Endothelial cell of umbilical vein (primary cell): ENCODE data around the gene KRT77. TPM values are rescaled to one million over a fixed set of nuclear protein-coding genes. Genes with fewer than 3 reads are reported as not detected.

Experiments used
- BruUV-seq: library from RNA; stranded (reverse); fragments of 400-500 nt; replicated peaks from 2 replicates; lab custom pipeline; 2021; lab: Mats Ljungman, UMichigan
- CTCF ChIA-PET: fragments of 300-600, 350-600 bp; sonication (Branson Sonifier 250); formaldehyde crosslinking; loops from one replicate; lab custom pipeline; 2021; ENCODE audit warnings: antibody characterized with exemption, inconsistent platforms; lab: Charles Lee
- POLR2A ChIA-PET: fragments of 300-600, 350-600 bp; sonication (Branson Sonifier 250); formaldehyde crosslinking; loops from one replicate; lab custom pipeline; 2021; ENCODE audit warnings: antibody characterized with exemption, inconsistent platforms; lab: Charles Lee
- DNase-seq: peaks from one replicate; pipeline ENCODE4 v3.0.0-alpha.2; 2011; ENCODE audit warnings: low read depth, low spot score
- FAIRE-seq: peaks from 2 replicates; lab custom pipeline; 2011; peaks lifted over from hg19 to GRCh38; lab: Jason Lieb, UNC
- H2AFZ ChIP-seq: 2 replicates; pipeline ENCODE4 v1.6.0; 2012; ENCODE audit warnings: low read depth, low read length, control low read depth, inconsistent platforms
- H3K27ac ChIP-seq: 2 replicates; pipeline ENCODE4 v1.5.1; 2011; ENCODE audit warnings: low read depth, mild to moderate bottlenecking, control low read depth, low read length, moderate library complexity; ENCODE audit not compliant: insufficient read depth
- H3K27me3 ChIP-seq, 2 experiments: 2 replicates each; pipeline versions ENCODE4 v1.6.0 to v1.6.1; 2011; ENCODE audit warnings: low read length in 2 of 2, mixed read lengths in 1 of 2; ENCODE audit not compliant: control insufficient read depth in 2 of 2, insufficient read depth in 2 of 2
- H3K36me3 ChIP-seq, 2 experiments: 2 replicates in 1 of 2; 3 replicates in 1 of 2; pipeline ENCODE4 v1.5.1; 2011; ENCODE audit warnings: low read length in 2 of 2, mild to moderate bottlenecking in 1 of 2, moderate library complexity in 1 of 2; ENCODE audit not compliant: control insufficient read depth in 2 of 2, insufficient read depth in 2 of 2; ENCODE audit errors: extremely low read depth in 1 of 2
- H3K4me1 ChIP-seq: 3 replicates; pipeline ENCODE4 v1.5.1; 2011; ENCODE audit warnings: mild to moderate bottlenecking, low read length; ENCODE audit not compliant: control insufficient read depth, insufficient read depth; ENCODE audit errors: extremely low read depth
- H3K4me2 ChIP-seq: 2 replicates; pipeline ENCODE4 v1.6.1; 2011; ENCODE audit warnings: low read length, control low read depth, mixed read lengths; ENCODE audit not compliant: insufficient read depth
- H3K4me3 ChIP-seq, 3 experiments: fragments of 200-600 bp in 1 of 3; sonication (generic), shearing (Covaris generic) in 1 of 3; replicated peaks in 1 of 3; 2 replicates each; pipeline ENCODE4 v1.5.1; 2011 to 2016; ENCODE audit warnings: control low read depth in 3 of 3, low read length in 3 of 3, mild to moderate bottlenecking in 2 of 3, inconsistent platforms in 1 of 3, low read depth in 1 of 3, moderate library complexity in 1 of 3; ENCODE audit not compliant: insufficient read depth in 1 of 3
- H3K79me2 ChIP-seq: 2 replicates; pipeline ENCODE4 v1.6.0; 2012; ENCODE audit warnings: low read length, inconsistent platforms; ENCODE audit not compliant: control insufficient read depth, insufficient read depth
- H3K9ac ChIP-seq: replicated peaks from 2 replicates; pipeline ENCODE3; 2011; ENCODE audit warnings: low read length, control low read depth; ENCODE audit not compliant: insufficient read depth; ENCODE audit errors: extremely low read depth
- H3K9me1 ChIP-seq: replicated peaks from 3 replicates; pipeline ENCODE4 v1.6.0; 2011; ENCODE audit warnings: mild to moderate bottlenecking, low read length; ENCODE audit not compliant: control insufficient read depth, insufficient read depth; ENCODE audit errors: extremely low read depth
- H3K9me3 ChIP-seq: replicated peaks from 2 replicates; pipeline ENCODE4 v1.5.1; 2012; ENCODE audit warnings: low read length, inconsistent platforms; ENCODE audit not compliant: control insufficient read depth, insufficient read depth
- H4K20me1 ChIP-seq: replicated peaks from 2 replicates; pipeline ENCODE3; 2011; ENCODE audit warnings: mild to moderate bottlenecking, low read length; ENCODE audit not compliant: control insufficient read depth, insufficient read depth; ENCODE audit errors: extremely low read depth
- EZH2 ChIP-seq: IDR thresholded peaks from 2 replicates; pipeline ENCODE4 v1.6.1; 2012; ENCODE audit warnings: borderline replicate concordance, low read depth, mild to moderate bottlenecking, moderate library complexity, low read length, inconsistent platforms; ENCODE audit not compliant: severe bottlenecking
- FOS ChIP-seq: IDR thresholded peaks from 2 replicates; pipeline ENCODE4 v1.6.1; 2011; ENCODE audit warnings: mild to moderate bottlenecking, low read length, moderate library complexity, borderline replicate concordance; ENCODE audit not compliant: insufficient read depth
- GATA2 ChIP-seq: IDR thresholded peaks from 2 replicates; pipeline ENCODE4 v1.7.0; 2011; ENCODE audit warnings: low read depth, mild to moderate bottlenecking, moderate library complexity, mixed read lengths, low read length; ENCODE audit not compliant: insufficient read length, insufficient read depth
- JUN ChIP-seq: IDR thresholded peaks from 2 replicates; pipeline ENCODE4 v1.6.1; 2011; ENCODE audit warnings: borderline replicate concordance, low read depth; ENCODE audit not compliant: insufficient read length, insufficient read depth
- MYC ChIP-seq: IDR thresholded peaks from one replicate; pipeline ENCODE4 v1.6.1; 2011; ENCODE audit warnings: mild to moderate bottlenecking, low read depth, low read length
- POLR2A ChIP-seq: IDR thresholded peaks from 2 replicates; pipeline ENCODE4 v1.6.1; 2012; ENCODE audit warnings: low read depth, mild to moderate bottlenecking, control low read depth, low read length
- POLR2AphosphoS5 ChIP-seq: IDR thresholded peaks from 2 replicates; pipeline ENCODE4 v1.6.1; 2012; ENCODE audit warnings: low read depth, mild to moderate bottlenecking, control low read depth, low read length, moderate library complexity; ENCODE audit not compliant: insufficient read depth
- dilution Hi-C: fragments of 300-500 bp; cut with MboI; formaldehyde crosslinking; loops from one replicate; pipeline ENCODE4 v1.15.0; 2019; ENCODE audit warnings: low sequenced_read_pairs; ENCODE audit not compliant: extremely low pct_ligation_motif_present
- intact Hi-C: fragments of 100-400 bp; cut with micrococcal nuclease; formaldehyde crosslinking; loops from one replicate; pipeline ENCODE4 v1.10.0; 2022
- polyA plus RNA-seq, 4 experiments: library from polyadenylated mRNA; depleted of rRNA in 3 of 4; stranded (reverse) in 3 of 4; unstranded in 1 of 4; fragments of >200 nt; gene quantifications; 2 replicates each; pipeline versions ENCODE4 v1.2.1 to v1.2.3, GENCODE V29; 2011 to 2012; ENCODE audit warnings: missing spikeins in 1 of 4
- total RNA-seq: library from RNA; stranded (reverse); gene quantifications from 2 replicates; pipeline ENCODE4 v1.2.3, GENCODE V29; 2021
- TF ChIP-seq, protein P1 (sequence below): IDR thresholded peaks from 2 replicates; pipeline ENCODE4 v1.6.1; 2011; ENCODE audit not compliant: insufficient read depth, insufficient read length
- TF ChIP-seq, protein P2 (sequence below), 2 donors: IDR thresholded peaks; 1 replicate in 1 of 2; 2 replicates in 1 of 2; pipeline ENCODE4 v1.5.1; 2011; ENCODE audit warnings: low read length in 2 of 2, mild to moderate bottlenecking in 2 of 2, moderate library complexity in 2 of 2, control low read depth in 1 of 2, inconsistent platforms in 1 of 2, low read depth in 1 of 2; ENCODE audit not compliant: insufficient read depth in 1 of 2; ENCODE audit errors: extremely low read depth in 1 of 2

KRT77 gene
- total and polyA plus RNA-seq, 2 donors (not counting 3 experiments of a cell fraction or from before 2014, with no cell fraction given): not detected

DNA sequence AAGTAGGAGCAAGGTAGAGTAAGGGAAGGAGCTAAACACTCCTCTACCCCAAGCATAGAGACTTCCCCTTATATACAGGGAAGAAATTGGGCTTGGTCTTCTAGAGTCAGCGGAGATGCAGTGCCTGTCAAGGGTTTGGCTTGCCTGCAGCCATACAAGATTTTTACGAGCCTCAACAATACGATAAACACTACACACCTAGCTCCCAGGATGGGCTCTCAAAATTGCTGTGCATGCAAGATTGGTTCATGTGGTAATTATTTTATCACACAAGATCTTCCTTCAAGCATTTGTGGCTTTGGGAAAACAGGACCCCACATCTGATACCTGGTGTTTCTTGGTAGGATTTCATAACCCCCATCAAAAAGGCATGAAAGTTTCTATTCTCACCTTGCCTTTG is 23.0 kb downstream of the KRT77 start, which contains the start of gene KRT1:
TSS of gene KRT1 (minus strand) at position 45 of the 400 bp plus-strand sequence. CDS start 59 bp downstream, outside the sequence.
- intact Hi-C loops (no loop called here), dilution Hi-C loops (no loop called here)
- H3K9me1 ChIP-seq: no peaks in the 10 kb centered on the region
- POLR2A ChIA-PET: no interaction called here
- FAIRE-seq (no peak), DNase-seq (no peak)
- no peak within 1 kb of the TSS for H3K4me3 ChIP-seq
- TF ChIP-seq, protein P1, sequence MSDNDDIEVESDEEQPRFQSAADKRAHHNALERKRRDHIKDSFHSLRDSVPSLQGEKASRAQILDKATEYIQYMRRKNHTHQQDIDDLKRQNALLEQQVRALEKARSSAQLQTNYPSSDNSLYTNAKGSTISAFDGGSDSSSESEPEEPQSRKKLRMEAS: no peak
- no peak for TF ChIP-seq FOS
- TF ChIP-seq JUN: no peak
- no peak for TF ChIP-seq GATA2
- no peak for TF ChIP-seq POLR2AphosphoS5
- no peak for TF ChIP-seq POLR2A
- no peak for TF ChIP-seq EZH2
- TF ChIP-seq MYC: no peak
- TF ChIP-seq, protein P2, sequence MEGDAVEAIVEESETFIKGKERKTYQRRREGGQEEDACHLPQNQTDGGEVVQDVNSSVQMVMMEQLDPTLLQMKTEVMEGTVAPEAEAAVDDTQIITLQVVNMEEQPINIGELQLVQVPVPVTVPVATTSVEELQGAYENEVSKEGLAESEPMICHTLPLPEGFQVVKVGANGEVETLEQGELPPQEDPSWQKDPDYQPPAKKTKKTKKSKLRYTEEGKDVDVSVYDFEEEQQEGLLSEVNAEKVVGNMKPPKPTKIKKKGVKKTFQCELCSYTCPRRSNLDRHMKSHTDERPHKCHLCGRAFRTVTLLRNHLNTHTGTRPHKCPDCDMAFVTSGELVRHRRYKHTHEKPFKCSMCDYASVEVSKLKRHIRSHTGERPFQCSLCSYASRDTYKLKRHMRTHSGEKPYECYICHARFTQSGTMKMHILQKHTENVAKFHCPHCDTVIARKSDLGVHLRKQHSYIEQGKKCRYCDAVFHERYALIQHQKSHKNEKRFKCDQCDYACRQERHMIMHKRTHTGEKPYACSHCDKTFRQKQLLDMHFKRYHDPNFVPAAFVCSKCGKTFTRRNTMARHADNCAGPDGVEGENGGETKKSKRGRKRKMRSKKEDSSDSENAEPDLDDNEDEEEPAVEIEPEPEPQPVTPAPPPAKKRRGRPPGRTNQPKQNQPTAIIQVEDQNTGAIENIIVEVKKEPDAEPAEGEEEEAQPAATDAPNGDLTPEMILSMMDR (IDR thresholded peaks at IDR 0.05; ENCODE audit: extremely low read depth in 1 of 2, insufficient read depth in 1 of 2, low read depth in 1 of 2, low read length in 2 of 2): no peak
- no peak within 1 kb of the TSS for H3K27ac ChIP-seq
- no peak within 1 kb of the TSS for H3K9ac ChIP-seq
- no peaks in the 10 kb centered on the region for H3K9me3 ChIP-seq
- H3K79me2 ChIP-seq: no peaks in the 10 kb centered on the region
- no peak within 1 kb of the TSS for H3K4me2 ChIP-seq
- no TSS peak for BruUV-seq
- CTCF ChIA-PET: no interaction called here
- H3K36me3 ChIP-seq: no peaks in the 10 kb centered on the region
- no peak within 1 kb of the TSS for H2AFZ ChIP-seq
- H3K27me3 ChIP-seq: no peaks in the 10 kb centered on the region
- no peaks in the 10 kb centered on the region for H3K4me1 ChIP-seq
- no peaks in the 10 kb centered on the region for H4K20me1 ChIP-seq
